GM12865 (cell line): ENCODE measurements around the gene TCAP.

Experiments
- DNase-seq: peaks from one replicate; pipeline ENCODE4 v3.0.0; 2010; ENCODE audit warnings: low read depth
- H3K4me3 ChIP-seq: 2 replicates; pipeline ENCODE4 v1.5.1; 2011; ENCODE audit warnings: mild to moderate bottlenecking, low read depth, low read length, control low read depth
- TF ChIP-seq, protein P1 (sequence below): IDR thresholded peaks from 2 replicates; pipeline ENCODE4 v1.5.1; 2011; ENCODE audit warnings: low read length, control low read depth, low read depth, inconsistent platforms; ENCODE audit not compliant: insufficient read depth; ENCODE audit errors: missing control alignments

TCAP gene

DNA sequence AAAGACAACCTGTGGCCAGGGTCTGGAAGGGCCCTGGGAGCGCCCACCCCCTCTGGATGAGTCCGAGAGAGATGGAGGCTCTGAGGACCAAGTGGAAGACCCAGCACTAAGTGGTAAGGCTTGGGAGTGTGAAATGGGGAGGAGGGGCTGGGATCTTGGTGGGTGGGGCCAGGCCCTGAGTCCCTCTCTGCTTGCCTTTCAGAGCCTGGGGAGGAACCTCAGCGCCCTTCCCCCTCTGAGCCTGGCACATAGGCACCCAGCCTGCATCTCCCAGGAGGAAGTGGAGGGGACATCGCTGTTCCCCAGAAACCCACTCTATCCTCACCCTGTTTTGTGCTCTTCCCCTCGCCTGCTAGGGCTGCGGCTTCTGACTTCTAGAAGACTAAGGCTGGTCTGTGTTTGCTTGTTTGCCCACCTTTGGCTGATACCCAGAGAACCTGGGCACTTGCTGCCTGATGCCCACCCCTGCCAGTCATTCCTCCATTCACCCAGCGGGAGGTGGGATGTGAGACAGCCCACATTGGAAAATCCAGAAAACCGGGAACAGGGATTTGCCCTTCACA, 29.5 kb upstream of the TCAP start:
- TF ChIP-seq, protein P1, sequence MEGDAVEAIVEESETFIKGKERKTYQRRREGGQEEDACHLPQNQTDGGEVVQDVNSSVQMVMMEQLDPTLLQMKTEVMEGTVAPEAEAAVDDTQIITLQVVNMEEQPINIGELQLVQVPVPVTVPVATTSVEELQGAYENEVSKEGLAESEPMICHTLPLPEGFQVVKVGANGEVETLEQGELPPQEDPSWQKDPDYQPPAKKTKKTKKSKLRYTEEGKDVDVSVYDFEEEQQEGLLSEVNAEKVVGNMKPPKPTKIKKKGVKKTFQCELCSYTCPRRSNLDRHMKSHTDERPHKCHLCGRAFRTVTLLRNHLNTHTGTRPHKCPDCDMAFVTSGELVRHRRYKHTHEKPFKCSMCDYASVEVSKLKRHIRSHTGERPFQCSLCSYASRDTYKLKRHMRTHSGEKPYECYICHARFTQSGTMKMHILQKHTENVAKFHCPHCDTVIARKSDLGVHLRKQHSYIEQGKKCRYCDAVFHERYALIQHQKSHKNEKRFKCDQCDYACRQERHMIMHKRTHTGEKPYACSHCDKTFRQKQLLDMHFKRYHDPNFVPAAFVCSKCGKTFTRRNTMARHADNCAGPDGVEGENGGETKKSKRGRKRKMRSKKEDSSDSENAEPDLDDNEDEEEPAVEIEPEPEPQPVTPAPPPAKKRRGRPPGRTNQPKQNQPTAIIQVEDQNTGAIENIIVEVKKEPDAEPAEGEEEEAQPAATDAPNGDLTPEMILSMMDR: no peak
- no peak for DNase-seq
- H3K4me3 ChIP-seq: no peak overlapping the region

DNA sequence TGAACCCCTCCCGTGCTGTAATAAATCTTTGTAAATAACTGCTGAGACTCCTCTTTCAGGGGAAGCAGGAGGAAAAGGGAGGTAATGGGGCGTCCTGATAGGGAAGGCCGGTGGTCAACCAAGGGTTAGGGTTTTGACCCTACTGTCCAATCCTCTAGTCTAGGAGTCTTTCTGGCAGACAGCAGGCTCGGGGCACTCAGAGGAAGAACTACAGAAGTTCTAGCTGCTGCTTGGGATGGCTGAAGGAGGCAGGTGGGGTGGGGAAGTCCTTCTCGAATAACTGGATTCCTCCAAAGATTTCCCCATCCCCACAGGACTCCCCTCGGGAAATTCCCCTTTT, 28.6 kb upstream of the TCAP start:
- TF ChIP-seq, protein P1: no peak
- no peak for DNase-seq
- peak overlapping the region; percentile 90 for H3K4me3 ChIP-seq

GRCh38 chr17:39636927-39637736, 28.0 kb upstream of the TCAP start, which contains the start of gene STARD3:
TSS of gene STARD3 (plus strand) at chr17:39637144. CDS start at chr17:39653532, 16,388 bp downstream.
- TF ChIP-seq, protein P1: no peak
- H3K4me3 ChIP-seq: peak within 1 kb of the TSS; percentile 90
- peak; percentile 94 for DNase-seq

DNA sequence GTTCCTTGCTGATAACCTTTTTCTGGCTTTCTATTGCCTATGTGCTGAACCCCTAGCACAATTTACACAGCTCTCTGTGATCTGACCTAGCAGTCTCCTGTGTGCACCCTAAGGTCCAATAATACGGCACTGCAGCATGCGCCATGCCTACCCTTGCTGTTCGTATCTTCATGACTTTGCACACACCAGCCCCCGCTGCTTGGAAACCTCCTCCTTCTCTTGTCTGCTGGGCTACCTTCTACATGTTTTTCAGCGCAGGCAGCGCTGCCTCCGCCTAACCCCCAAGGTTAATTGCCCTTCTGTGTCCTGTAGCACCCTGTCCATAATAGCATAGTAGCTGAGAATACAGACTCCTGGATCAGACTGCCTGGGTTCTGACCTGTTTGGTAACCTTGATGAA, 26.8 kb upstream of the TCAP start:
- DNase-seq: no peak
- peak overlapping the region; percentile 90 for H3K4me3 ChIP-seq
- TF ChIP-seq, protein P1: no peak

DNA sequence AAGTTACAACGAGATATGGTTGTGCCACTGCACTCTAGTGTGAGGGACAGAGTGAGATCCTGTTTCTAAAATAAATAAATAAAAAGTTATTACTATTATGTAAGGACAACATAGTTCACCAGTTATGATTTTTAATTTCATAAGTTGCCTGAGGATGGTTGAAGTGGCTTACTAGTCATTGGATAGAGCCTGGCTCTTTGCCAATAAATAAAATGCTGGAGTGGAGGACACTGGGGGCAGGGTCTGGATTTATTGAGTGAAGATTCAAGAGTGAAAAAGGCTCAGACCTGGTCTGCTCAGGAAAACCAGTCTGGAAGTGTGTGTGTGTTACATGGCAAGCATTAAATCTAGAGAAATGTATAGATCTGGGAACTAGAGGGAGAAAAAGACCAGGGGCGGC, 26.1 kb upstream of the TCAP start:
- TF ChIP-seq, protein P1: no peak
- no peak overlapping the region for H3K4me3 ChIP-seq
- no peak for DNase-seq

DNA sequence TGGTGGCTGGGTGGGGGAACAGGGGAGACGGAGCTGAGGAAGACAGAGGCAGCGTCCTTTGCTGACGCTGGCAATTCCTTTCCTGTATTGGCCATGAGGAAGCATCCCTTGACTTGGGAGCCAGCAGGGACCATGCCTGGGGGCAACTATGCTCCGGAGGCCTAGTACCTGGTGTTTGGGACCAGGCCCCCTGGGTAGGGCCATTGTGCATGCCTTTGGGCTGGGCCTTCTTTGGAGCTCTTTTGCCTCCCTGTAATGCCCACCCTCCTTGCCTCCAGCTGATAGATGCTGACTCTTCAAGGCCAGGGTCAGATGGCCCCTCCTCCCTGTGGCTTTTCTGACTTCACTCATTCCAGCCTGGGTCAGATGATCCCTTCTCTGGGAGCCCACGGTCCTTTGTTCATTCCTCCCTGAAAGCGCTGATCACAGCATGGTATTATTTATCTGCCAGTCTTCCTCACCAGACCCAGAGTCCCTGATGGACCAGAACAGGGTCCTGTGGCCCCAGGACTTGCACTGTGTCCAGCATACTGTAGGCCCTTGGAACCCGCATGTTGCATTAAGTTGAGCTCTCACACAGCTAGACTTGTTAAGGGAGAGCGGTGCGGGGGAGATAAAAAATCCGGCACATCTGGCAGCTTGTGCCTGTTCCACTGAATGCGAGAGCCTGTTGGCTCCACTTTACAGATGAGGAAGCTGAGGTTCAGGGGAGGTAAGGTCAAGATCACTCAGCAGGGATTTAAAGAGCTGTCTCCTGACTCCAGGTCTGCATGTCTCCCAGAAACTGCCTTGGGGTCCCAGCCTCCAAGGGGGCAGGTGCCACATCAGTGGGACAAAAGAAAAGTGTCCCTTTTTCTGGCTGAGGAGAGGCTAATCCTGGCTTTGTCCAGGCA, 25.3 kb upstream of the TCAP start:
- TF ChIP-seq, protein P1: no peak
- H3K4me3 ChIP-seq: no peak overlapping the region
- DNase-seq: no peak
